ENCODE measurements around the gene DCANP1.
A peak's percentile ranks its signal among the peaks of the same experiment; 100 is the strongest.

The DCANP1 gene

DNA sequence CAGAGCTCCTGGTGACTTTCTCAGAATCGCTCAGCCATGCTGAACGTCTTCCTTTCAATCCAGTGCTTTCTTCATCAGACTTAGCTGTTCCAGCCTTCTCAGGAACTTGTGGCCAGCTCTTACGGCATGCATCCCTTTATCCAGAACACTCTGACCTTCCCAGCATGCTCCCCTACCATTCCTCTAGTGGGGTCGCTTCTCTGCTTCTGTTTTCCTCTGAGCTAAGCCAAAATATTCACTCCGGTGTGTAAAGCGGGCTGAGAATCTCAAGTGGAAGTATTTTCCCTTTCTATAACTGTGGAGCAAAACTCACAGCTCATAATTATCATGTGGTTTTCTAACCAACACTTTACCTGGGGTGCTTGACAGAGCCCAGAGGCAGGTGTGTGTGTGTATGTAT, 6.2 kb downstream of the DCANP1 start:
- no peak for DNase-seq

DNA sequence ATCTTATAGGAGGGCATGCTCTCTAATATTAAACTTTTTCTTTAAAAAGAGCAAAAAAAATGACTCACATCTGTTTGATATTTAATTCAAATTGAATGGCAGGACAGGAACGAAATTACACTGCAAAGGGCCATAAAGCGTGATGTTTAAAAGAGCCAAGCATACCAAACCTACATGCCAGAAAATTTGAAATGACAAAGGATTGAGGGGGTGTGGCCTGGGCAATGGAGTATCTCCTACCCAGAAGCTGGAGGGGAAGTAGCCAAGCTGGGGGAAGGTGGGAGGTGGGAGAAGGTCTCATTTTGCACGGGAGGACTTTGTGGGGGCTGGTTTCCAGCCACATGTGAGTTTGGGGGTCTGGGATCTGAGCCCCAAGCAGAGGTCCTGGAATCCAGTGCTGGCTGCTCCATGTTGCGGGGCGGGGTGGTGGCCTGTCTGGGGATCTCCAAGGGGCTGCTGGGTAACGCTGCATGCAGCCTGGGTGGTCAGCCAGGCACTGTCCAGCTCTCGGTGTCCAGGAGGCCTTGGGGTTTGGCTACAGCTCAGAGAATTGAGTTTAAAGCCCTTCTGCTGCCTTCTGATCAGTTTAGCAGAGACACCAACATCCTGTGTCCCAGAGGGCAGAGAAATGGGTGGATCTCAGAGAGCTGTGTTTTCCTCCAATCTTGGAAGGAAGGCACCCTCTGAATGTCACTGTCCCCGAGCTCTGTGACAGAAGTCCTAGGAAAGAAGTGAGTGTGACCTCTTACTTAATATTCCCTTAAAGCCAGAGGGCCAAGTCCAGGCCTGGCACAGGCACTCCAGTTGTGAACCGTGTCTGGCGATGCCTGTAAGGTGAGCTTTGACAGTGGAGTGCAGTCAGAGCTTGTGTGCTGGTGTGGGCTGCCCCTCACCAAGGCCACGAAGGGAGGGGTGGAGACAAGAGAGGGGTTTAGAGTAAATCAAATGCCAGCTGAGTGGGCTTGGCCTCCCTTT, 7.6 kb downstream of the DCANP1 start:
- DNase-seq: no peak

DNA sequence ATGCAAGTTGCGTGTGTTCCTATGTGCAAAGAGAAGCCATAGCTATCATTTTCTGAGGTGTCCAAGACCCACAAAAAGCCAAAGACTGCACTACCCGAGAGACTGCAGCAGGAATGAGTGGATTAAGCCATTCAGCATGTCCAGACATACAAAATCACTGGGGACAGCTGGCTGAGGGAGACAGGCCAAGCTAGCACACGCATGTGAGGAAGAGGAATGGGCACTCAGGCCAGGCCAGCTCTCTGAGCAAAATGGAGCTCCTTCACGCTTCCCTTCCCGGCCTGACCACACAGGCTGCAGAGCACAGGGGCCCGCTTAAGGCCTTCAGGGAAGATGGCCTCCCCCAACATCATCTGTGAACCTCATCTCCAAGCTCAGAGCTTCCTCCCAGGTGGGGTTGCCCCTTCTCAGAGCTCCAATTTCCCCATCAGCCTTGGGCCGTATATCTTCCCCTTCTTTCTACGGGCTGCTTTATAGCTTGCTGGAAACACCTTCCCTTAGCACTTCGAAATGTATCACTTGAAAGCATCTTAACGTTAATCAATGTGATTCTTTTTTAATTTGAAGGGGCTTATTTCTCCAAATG, 8.4 kb downstream of the DCANP1 start:
- DNase-seq: no peak

DNA sequence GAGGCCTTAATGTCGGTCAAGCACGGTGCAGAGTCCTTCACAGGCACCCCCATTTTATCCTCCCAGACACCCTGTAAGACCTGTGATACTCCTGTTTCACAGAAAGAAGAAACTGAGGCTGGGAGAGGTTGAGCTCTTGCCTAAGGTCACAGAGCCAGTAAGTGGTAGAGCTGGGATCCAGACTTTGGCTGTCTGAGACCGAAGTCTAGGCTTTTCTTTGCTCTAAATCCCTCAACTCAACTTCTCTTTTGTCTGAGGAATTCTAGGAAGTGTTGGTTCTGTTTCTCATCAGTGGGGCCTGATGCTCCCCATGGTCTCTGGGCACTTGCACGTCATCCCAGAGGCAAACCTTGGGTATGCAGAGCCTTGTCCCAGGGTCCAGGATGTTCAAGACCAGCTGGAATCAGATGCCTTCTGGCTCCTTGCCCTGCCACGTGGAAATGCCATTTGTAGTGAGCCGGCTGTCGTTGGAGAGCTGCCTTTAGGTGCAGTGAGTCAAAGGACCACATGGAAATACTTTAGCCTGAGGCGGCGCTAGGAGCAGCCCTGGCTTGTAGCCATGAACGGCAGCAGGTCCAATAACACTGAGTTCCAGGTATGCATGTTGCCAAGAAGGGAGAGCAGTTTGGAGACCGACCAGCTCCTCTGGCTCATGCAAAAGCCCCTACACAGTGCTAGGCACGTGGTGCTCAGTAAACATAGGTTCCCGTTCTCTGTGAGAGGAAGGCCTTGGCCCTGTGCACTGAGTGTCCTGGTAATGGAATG, 9.2 kb downstream of the DCANP1 start:
- DNase-seq: no peak

DNA sequence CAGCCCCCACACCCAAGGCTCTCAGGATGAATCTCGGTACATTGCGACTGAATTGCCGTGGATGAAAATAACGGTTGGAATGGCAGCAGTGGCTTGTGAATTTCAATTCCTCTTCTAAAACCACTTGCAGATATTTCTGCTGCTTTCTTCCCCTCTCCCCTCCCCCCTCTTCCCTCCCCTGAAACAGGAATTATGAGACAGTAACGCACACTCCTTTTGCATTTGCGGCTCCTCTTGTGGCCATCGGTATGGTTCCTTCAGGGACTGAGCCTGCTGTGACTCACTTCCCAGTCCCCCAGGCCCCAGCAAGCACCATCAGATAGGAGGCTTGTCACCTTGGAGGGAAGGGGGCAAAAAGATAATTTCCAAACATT, 9.7 kb downstream of the DCANP1 start:
- DNase-seq: no peak

DNA sequence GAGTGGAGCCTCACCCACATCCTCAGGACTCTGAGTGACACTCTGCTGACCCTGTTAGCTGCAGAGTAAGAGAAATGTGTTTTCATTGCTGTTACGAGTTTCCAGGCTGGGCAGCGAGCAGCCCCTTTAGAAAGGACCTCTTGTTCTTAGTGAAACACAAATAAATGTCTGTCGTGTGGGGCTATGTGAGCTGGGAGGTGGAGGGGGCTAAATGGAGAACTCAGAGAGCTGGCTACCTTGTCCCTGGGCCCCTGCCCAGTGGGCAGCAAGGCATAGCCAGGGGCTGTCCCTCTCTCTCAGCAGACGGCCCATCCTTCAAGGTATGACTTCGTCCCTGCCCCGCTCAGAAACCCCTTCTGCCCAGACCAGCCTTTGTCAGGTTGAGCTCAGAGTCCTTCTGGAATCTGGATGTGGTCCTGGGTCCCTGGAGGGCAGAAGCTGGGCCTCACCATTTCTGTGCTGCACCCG, 10.2 kb downstream of the DCANP1 start:
- DNase-seq: no peak

DNA sequence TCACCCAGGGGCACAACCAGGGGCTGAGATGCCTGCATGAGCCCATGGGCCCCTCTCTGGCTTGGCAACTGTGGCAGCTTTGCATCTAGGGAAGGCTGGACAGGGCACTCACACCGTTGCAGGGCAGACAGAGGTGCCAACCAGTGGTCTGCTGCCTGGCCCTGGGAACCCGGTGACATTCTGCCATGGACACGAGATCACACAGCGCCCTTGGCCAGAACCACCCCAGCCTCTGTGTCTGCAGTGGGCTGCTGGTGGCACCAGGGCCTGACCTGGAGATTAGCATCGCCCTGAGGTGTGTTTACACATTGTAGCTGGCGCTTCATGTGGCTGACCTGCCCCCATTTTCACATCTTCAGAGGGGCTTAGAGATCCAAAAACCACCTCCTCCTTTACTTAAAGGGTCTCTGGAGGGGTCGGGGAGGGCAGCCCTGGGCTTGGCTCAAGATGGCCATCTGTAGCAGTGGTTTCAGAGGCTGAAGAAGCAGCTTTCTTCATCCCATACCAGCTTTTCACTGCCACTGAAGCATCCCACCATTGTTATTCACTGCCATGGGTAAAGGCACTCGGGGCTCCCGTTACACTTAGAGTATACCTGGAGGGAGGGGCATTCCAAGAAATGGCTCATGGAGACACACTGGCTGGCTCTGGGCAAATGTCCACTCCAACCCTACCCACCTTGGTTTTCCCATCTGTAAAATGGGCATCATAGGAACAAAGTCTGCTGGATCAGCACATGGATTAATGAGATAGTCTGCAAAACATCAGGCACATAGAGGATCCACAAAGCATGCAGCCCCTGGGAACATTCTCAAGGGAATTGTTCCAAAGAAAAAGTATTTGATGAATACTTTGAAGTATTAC, 11.4 kb downstream of the DCANP1 start:
- no peak for DNase-seq

DNA sequence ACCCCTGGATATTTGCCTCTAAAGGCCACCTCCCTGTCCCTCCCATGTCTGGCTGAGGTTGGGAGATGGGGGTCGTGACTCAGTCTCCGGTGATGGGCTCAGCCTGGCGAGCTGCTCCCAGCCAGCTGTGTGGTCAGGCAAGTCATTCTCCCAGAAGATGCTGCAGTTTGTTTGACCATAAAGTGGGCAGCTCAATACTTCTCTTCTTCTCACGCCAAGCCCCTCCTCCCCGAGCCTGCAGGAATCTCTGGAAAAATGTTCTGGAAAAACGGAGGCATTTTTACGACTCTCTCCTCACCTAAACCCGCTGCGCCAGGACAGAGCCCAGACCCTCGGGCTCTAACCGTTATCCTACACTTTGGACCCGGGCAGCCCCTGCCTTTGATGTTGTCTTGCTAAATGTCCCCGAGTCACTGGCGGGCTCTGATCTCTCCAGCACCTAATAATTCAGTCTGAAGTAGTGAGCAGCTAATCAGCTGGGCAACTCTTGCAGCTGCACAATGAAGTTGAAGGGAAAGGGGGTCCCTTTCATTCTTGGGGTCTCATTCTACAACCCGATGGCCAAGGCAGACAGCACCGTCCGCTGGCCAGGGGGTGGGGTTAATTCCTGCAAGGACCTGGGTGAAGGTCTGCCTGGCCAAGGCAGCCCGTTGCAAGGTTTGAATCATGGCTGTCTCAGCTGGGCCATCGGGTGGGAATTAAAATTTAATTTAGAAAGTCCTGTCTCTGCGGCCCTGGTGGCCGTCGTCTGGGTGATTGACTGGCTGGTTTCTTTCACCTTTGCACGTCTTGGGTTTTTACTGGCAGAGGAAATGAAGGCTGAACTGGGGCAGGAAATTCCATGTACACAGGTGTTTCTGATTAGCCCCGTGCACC, 12.3 kb downstream of the DCANP1 start:
- DNase-seq: no peak

DNA sequence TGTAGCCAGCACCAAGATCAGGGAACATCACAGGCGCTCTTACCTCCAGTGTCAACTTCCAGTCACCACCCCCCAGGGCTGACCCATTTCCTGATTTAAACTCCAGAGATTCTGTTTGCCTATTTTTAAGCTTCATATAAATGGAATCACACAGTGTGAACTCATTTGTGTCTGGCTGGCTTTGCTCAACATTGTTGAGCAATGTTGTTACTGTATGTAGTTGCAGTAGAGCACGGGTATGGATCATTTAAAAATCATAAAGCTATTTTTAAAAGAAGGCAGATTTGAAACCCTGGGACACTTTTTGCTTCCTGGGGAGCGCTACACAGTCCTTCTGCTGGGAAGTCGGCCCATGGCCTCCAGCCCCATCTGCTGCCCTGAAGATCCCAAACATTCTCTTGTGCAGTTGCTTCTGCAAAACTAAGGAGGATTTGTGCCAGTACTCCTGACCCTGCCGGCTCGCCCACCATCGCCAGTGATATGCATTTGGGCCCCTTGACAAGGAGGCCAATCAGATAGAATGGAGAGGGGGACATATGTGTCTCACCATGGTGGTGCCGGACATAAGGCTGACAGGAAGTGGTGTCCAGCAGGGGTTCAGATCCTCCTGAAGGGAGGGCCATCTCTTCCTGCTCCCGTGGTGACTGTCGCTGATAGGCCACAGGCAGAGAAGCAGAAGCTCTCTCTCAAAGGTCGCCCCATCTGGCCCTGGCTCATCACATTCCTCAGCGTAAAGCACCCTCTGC, 13.3 kb downstream of the DCANP1 start:
- no peak for DNase-seq

DNA sequence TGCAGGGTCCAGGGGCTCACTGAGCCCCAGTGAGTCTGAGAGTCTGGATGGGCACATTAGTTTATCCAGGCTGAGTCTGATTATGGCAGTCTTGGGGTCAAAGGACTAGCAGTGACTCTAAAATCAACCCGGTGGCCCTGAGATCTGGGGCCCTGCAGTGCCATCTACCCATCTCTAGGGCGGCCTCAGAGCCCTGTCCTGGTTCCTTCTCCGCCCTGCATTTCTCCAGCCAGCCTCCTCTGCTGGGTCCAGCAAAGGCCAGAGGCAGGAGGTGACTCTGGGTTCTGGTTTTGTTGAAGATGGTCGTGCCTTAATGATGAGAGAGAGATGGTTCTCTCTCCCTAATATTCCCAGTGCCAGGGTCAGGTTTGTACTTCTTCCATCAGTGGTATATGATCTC, 15.0 kb downstream of the DCANP1 start:
- no peak for DNase-seq

DNA sequence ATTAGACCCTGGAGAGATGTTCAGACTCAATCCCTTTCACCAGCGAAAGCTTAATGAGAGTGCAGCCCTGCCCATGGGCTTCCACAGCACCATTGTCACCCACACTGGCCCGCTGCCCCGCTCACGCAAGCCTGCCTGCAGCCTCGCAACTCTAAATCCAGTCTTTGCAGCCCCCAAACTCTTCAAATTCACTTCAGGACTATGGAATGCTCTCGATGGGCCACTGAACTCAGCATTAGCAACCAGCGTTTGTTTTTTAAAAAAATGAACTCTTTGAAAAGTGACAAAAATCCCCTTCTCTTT, 17.1 kb downstream of the DCANP1 start:
- DNase-seq: no peak

DNA sequence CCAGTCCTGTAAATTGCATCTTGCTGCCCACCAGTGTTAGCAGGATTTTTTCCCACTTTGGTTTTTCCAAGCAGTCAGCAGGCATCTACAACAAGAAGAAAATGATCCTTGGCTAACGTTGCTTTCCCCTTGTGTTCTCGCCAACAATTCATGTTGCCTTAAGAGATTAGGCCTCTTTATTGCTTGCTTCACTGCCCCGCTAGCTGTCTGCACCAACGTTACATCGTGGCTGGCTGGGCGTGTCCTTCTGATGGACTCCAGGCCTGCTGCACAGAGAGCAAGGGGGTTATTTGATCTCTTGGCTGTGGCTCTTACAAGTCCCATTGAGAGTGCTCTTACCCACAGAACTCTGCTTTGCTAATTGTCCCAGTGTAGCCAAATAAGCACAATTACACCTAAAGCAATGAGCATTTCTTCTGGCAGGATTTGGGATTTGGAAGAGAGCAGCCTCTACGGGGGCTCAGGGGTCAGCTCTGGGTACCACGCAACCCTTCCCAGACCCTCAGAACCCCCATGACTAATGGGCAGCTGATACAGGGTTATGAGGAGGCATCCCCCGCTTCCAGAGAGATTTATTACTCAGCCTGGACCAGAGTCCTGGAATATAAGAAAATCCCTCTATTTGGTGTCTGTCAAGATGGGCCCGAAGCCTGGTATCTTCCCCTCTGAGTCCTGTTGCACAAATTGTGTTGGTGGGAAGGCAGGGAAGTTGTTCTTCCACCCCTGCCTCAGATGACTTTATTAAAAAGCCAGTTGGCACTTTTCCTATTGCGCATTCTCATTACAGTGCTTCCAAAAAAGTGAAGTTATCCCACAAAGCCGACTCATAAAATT, 17.6 kb downstream of the DCANP1 start:
- no peak for DNase-seq

DNA sequence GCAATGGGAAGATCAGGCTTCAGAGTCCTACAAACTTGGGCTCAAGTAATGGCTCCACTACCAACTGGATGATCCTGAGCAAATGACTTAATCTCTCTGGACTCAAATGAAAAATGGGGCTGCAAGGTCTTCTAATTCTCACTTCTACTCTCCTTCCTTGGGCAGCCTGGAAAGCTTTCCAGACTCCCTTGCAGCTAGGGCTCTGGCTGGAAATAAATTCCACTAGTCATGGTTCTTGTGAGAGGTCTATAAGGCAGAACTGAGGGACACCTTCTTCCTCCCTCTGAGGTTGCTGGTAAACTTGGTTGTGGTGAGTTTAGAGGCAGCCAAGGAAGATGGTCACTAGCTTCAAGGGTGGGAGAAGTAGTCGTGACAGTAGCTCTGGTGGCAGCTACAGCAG, 18.6 kb downstream of the DCANP1 start:
- DNase-seq: no peak

DNA sequence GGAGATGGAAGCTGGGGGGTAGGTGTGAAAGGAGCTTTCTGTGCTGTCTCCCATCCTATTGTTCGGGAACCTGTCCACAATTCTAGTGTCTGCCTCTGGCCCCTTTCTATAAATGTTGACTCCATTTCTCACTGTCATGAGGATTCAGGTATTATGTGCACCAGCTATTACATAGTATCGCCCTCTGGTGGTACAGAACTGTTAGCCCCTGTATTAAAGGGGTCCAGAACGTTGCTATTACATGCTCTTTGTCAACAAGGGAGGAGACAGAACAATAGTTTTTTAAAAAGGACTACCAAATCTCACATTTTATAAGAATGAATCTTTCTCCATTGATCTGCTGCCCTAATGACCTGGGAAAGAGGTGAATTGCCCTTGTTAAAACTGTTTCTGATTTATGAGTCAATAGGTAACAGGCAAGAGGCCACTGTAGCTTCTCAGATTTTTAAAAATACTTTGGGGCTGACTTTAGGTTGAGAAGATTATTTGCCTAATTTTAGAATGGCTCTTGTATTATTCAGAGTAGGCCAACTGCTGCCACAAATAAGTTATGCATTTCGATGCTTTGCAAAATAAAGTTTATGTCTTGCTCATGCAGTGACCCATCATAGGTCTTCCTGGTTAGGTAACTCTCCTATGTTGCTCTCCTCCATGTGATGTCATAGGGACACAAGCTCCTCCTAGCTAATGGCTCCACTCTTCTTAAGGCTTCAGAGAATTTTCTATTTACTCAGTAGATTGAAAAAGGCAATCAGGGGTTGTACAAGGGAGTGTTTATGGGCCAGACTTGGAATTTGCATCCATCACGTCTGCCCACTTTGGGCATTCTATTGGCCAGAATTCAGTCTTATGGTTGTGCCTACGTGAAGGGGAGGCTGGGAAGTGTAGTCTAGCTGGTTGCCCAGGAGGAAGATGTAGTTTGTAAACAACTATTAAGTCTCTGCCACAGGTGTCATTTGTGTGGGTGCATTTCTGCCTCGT, 20.8 kb downstream of the DCANP1 start:
- DNase-seq: peak; percentile 22

DNA sequence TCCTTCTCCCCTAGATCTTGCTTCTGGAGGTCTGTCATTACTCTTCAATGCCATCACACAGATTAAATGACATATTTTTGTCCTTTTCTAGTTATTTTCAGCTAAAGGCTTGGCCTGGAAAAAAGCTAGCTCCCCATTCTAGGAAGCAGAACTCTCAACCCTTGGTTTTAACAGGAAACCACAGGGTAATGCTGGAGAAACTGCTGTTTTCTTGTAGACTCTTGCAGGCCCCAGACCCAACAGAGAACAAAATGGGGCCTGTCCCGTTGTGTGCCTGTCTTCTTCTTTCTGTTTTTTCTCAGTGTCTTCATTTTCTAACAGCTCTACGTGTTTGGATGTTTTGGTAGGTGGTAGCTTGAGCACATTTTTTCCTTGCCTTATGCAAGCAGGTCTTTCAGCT, 21.5 kb downstream of the DCANP1 start:
- no peak for DNase-seq

DNA sequence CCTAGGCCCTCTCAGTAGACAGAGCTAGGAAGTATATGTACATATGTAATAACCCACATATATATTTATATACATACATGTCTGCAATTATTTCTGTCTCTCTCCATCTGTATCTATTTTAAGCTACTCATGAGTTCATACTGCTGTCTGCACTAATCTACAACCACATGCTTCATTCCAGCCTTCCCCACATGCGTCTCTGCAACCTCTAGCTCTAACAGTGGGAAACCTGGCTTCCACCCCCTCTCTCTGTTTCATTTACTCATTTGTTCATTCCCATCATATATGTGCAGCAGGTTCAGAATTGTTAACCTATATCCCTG, 23.3 kb downstream of the DCANP1 start:
- no peak for DNase-seq

DNA sequence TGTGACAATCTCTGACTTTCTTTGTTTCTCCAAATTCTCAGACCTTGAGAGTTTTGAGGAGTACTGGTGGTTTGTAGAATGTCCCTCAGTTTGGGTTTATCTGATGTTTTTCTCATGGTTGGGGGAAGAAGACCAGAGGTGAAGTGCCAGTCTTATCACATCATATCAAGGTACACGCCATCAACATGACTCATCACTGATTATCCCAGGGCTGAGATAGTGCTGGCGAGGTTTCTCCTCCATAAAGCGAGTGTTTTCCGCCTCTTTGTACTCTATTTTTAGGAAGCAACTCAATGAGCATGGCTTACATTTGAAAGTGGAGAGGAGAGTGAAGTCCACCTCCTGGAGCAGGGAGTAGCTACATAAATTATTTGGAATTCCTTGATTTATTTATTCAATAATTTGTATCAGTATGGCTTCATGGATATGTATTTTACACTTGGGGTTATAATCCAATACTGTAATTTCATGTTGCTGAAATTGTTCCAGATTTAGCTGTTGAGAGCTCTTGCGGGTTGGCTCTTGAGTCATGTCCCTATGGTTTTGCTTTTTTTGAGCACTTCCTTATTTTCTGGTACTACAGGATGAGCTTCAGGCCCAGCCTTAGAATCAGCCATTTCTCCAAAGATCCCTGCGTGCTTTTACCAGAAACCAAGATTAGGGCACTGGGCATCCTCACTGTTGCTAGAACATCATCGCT, 23.9 kb downstream of the DCANP1 start:
- DNase-seq: peak; percentile 8

DNA sequence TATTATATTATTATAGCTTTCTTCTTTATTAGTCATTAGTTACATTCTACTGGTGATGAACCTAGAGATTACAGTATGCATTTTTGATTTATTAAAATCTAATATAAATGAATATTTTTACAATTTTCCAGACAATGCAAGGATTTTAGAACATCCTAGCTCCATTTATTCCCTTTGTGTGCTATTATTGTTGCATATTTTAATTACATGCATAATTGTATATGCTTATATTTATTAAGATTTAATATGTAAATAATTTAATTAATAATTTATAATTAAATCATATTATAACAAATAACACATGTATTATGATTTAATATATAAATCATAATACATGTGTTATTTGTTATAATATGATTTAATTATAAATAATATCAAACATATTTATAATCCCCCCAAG, 24.7 kb downstream of the DCANP1 start:
- no peak for DNase-seq

Data from midbrain (tissue), 1 donor.